Liver (tissue), 9 donors: ENCODE measurements around the gene TTC7B. TPM values are rescaled to one million over a fixed set of nuclear protein-coding genes. Genes with fewer than 3 reads are reported as not detected.

Experiments
- DNase-seq: peaks from one replicate; pipeline ENCODE4 v3.0.0-alpha.2; 2017; ENCODE audit warnings: low spot score
- H3K27ac ChIP-seq, 2 donors: one replicate each; pipeline ENCODE4 v1.7.0; 2013; ENCODE audit warnings: inconsistent platforms in 2 of 2, low read length in 2 of 2, control low read depth in 1 of 2, low read depth in 1 of 2, mild to moderate bottlenecking in 1 of 2
- H3K27me3 ChIP-seq, 4 donors: one replicate each; pipeline versions ENCODE4 v1.6.1 to v1.7.0; 2013; ENCODE audit warnings: low read length in 3 of 4, inconsistent platforms in 1 of 4, mild to moderate bottlenecking in 1 of 4, moderate library complexity in 1 of 4; ENCODE audit not compliant: control insufficient read depth in 4 of 4, insufficient read depth in 4 of 4
- H3K36me3 ChIP-seq, 4 donors: one replicate each; pipeline versions ENCODE4 v1.6.1 to v1.7.0; 2013; ENCODE audit warnings: low read length in 3 of 4, mild to moderate bottlenecking in 3 of 4, low read depth in 1 of 4, moderate library complexity in 1 of 4; ENCODE audit not compliant: control insufficient read depth in 4 of 4, insufficient read depth in 3 of 4
- H3K4me1 ChIP-seq, 4 donors: one replicate each; pipeline versions ENCODE4 v1.6.1 to v1.7.0; 2013; ENCODE audit warnings: low read length in 3 of 4, mild to moderate bottlenecking in 3 of 4, moderate library complexity in 1 of 4; ENCODE audit not compliant: control insufficient read depth in 4 of 4, insufficient read depth in 4 of 4
- H3K4me3 ChIP-seq, 3 donors: one replicate each; pipeline versions ENCODE4 v1.6.1 to v1.7.0; 2013; ENCODE audit warnings: low read length in 3 of 3, control low read depth in 1 of 3, low read depth in 1 of 3, mild to moderate bottlenecking in 1 of 3
- H3K9ac ChIP-seq, 2 donors: one replicate each; pipeline ENCODE4 v1.7.0; 2013; ENCODE audit warnings: low read length in 2 of 2, mild to moderate bottlenecking in 2 of 2, moderate library complexity in 2 of 2, control low read depth in 1 of 2, low read depth in 1 of 2
- H3K9me3 ChIP-seq, 4 donors: one replicate each; pipeline versions ENCODE4 v1.6.1 to v1.7.0; 2013; ENCODE audit warnings: low read length in 3 of 4; ENCODE audit not compliant: control insufficient read depth in 4 of 4
- EGR1 ChIP-seq, 2 donors: IDR thresholded peaks; 2 replicates each; pipeline ENCODE4 v1.6.1; 2016 to 2018; ENCODE audit warnings: antibody characterized with exemption in 2 of 2, low read depth in 2 of 2
- FOXA1 ChIP-seq: IDR thresholded peaks from 2 replicates; pipeline ENCODE4 v1.6.1; 2016; ENCODE audit warnings: antibody characterized with exemption
- FOXA2 ChIP-seq: IDR thresholded peaks from 2 replicates; pipeline ENCODE4 v1.6.1; 2016; ENCODE audit warnings: antibody characterized with exemption
- GABPA ChIP-seq, 2 donors: IDR thresholded peaks in 1 of 2; conservative IDR thresholded peaks in 1 of 2; 2 replicates each; pipeline ENCODE4 v1.6.1; 2016; ENCODE audit warnings: antibody characterized with exemption in 2 of 2, mild to moderate bottlenecking in 1 of 2, moderate library complexity in 1 of 2
- HNF4A ChIP-seq, 2 donors: conservative IDR thresholded peaks; 2 replicates each; pipeline ENCODE4 v1.6.1; 2016; ENCODE audit warnings: antibody characterized with exemption in 2 of 2, mild to moderate bottlenecking in 2 of 2
- NR2F2 ChIP-seq: IDR thresholded peaks from 2 replicates; pipeline ENCODE4 v1.6.1; 2016; ENCODE audit warnings: antibody characterized with exemption
- RAD21 ChIP-seq, 2 donors: IDR thresholded peaks; 2 replicates each; pipeline ENCODE4 v1.6.1; 2016; ENCODE audit warnings: antibody characterized with exemption in 2 of 2, mild to moderate bottlenecking in 2 of 2
- RXRA ChIP-seq, 2 donors: IDR thresholded peaks; 2 replicates each; pipeline ENCODE4 v1.6.1; 2017 to 2018; ENCODE audit warnings: antibody characterized with exemption in 2 of 2, mild to moderate bottlenecking in 1 of 2
- SP1 ChIP-seq: IDR thresholded peaks from 2 replicates; pipeline ENCODE4 v1.6.1; 2018; ENCODE audit warnings: antibody characterized with exemption, mild to moderate bottlenecking
- TAF1 ChIP-seq: conservative IDR thresholded peaks from 2 replicates; pipeline ENCODE4 v1.6.1; 2016; ENCODE audit warnings: antibody characterized with exemption, mild to moderate bottlenecking
- YY1 ChIP-seq: IDR thresholded peaks from 2 replicates; pipeline ENCODE4 v1.6.1; 2016; ENCODE audit warnings: antibody characterized with exemption, mild to moderate bottlenecking
- WGBS: extraction: QIAGEN DNeasy Blood & Tissue Kit; methylation state at CpG from one replicate; pipeline ENCODE4 v1.1.7; 2013; 5-methylcytosine and 5-hydroxymethylcytosine counted together
- polyA plus RNA-seq, 2 donors: library from polyadenylated mRNA; stranded (reverse) in 1 of 2; unstranded in 1 of 2; fragments of 200-250 nt in 1 of 2; fragments of >200 nt in 1 of 2; fragmentation: Nextera tagmentation in 1 of 2; extraction: Ambion mirVana in 1 of 2; gene quantifications; one replicate each; pipeline versions ENCODE4 v1.2.1 to v1.2.3, GENCODE V29; 2013 to 2015
- total RNA-seq, 2 donors: library from RNA; depleted of rRNA; stranded (reverse); fragments of >200 nt; gene quantifications; one replicate each; pipeline ENCODE4 v1.2.3, GENCODE V29; 2014
- TF ChIP-seq, protein P1 (sequence below): fragments of 150-350 bp; IDR thresholded peaks from 2 replicates; pipeline ENCODE4 v1.5.1; 2017; ENCODE audit warnings: improper control_type of control experiment, low read depth, low read length; ENCODE audit not compliant: missing input control
- TF ChIP-seq, protein P2 (sequence below): IDR thresholded peaks from 2 replicates; pipeline ENCODE4 v1.6.1; 2016; ENCODE audit warnings: antibody characterized with exemption
- TF ChIP-seq, protein P3 (sequence below): IDR thresholded peaks from 2 replicates; pipeline ENCODE4 v1.6.1; 2016; ENCODE audit warnings: antibody characterized with exemption, mild to moderate bottlenecking
- TF ChIP-seq, protein P4 (sequence below): IDR thresholded peaks from 2 replicates; pipeline ENCODE4 v1.6.1; 2016; ENCODE audit warnings: antibody characterized with exemption
- TF ChIP-seq, protein P5 (sequence below): IDR thresholded peaks from 2 replicates; pipeline ENCODE4 v1.6.1; 2016; ENCODE audit warnings: antibody characterized with exemption
- donor health status: healthy.
- donor health status: healthy.
- donor health status: healthy.
- donor health status: healthy.
- donor health status: healthy.

The TTC7B gene
- total and polyA plus RNA-seq, 4 donors, result 9.1 to 31.0 (median 12.5) TPM

DNA sequence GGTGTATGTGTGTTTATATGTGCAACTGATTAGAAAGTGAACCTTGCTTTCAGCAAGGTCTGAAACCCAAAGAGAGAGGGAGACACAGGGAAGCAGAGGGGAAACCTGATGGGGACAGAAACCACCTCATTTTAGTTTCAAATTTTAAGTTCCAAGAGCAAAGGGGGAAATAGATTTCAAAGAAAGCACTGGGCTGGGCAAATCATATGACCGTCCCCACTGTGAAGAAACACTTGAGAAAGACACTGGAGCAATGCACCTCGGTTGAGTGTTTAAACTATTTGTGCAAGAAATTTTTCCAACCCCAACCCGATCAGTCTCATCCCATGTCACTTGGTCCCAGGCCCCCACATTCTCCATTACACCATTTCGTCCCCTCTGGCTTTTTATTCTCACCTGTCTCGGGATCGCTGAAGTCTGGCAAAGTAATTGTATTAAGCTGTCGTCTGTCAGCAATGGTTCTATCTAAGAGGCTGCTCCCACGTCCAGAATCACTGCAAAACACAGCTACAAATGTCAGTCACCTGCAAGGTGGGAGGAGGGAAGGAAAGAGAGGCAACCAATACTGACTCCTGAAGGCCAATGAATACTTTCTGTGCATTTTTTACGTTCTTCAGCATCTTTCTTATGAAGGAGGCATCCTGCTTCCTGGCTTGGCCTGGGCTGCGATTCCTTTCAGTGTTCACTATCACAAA is 205.7 kb downstream of the TTC7B start (continued):
- TF ChIP-seq, protein P1, sequence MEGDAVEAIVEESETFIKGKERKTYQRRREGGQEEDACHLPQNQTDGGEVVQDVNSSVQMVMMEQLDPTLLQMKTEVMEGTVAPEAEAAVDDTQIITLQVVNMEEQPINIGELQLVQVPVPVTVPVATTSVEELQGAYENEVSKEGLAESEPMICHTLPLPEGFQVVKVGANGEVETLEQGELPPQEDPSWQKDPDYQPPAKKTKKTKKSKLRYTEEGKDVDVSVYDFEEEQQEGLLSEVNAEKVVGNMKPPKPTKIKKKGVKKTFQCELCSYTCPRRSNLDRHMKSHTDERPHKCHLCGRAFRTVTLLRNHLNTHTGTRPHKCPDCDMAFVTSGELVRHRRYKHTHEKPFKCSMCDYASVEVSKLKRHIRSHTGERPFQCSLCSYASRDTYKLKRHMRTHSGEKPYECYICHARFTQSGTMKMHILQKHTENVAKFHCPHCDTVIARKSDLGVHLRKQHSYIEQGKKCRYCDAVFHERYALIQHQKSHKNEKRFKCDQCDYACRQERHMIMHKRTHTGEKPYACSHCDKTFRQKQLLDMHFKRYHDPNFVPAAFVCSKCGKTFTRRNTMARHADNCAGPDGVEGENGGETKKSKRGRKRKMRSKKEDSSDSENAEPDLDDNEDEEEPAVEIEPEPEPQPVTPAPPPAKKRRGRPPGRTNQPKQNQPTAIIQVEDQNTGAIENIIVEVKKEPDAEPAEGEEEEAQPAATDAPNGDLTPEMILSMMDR, result no peak

DNA sequence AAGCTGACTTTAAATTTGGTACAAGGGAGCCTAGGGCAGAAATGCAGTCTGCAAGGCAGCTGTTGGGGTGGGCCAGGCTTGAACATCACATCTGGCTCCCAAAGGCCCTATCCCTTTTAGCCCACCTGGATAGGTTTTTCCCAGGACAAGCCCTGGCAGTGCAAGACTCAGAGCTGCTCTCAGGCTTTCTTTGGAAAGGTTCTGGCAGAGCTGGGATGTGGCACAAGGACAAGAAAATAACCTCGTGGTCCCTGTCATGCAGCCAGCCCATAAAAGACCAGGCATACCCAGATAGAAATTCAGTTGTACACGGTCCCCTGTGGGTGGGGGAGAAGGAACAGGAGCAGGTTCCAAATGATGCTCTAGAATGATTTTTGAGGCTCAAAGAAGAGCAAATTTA is 206.9 kb downstream of the TTC7B start:
- Histone ChIP-seq H3K9ac (no peak overlapping the region), H3K9me3 (no peaks in the 10 kb centered on the region), H3K4me3 (no peak overlapping the region), H3K27ac (no peak overlapping the region), H3K27me3 (no peaks in the 10 kb centered on the region), H3K36me3 (peaks cover 0 to 17% (median 6%) of the 10 kb centered on the region in 4 donors), H3K4me1 (no peaks in the 10 kb centered on the region)
- TF ChIP-seq, protein P2, sequence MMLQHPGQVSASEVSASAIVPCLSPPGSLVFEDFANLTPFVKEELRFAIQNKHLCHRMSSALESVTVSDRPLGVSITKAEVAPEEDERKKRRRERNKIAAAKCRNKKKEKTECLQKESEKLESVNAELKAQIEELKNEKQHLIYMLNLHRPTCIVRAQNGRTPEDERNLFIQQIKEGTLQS, result no peak
- TF ChIP-seq GABPA (IDR thresholded peaks at IDR 0.05 in 1 of 2, conservative IDR thresholded peaks at IDR 0.05 in 1 of 2) (no peak), RXRA (IDR thresholded peaks at IDR 0.05) (no peak)
- no peak for DNase-seq
- WGBS, result 80% methylated on average over 2 of the region's 2 CpGs

DNA sequence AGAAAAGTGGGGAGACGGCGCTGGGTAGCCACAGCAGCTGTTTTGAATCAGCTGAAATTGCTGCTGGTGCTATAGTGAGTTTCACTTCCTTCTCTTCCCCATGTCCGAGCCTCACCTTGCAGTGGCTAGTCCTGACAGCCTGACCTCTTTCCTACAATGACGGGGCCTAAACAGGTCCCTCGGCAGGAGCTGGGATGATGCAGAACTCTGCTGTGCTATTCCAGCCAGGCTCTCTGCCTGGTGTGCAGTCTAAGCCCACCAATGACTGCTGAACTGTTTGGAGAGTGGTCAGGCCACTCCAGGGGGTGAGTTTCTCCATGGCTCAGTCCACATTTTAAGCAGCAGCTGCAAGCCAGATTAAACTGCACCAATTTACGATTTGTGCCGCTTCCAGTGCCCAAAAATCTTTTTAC is 207.3 kb downstream of the TTC7B start:
- H3K27ac ChIP-seq, result no peak overlapping the region
- H3K9me3 ChIP-seq, result no peaks in the 10 kb centered on the region
- H3K36me3 ChIP-seq, result peaks cover 0 to 17% (median 6%) of the 10 kb centered on the region in 4 donors
- H3K4me3 ChIP-seq, result no peak overlapping the region
- TF ChIP-seq RAD21 (IDR thresholded peaks at IDR 0.05) (no peak), SP1 (no peak), NR2F2 (no peak), HNF4A (conservative IDR thresholded peaks at IDR 0.05) (no peak), TAF1 (no peak), FOXA1 (no peak), GABPA (IDR thresholded peaks at IDR 0.05 in 1 of 2, conservative IDR thresholded peaks at IDR 0.05 in 1 of 2) (no peak), EGR1 (IDR thresholded peaks at IDR 0.05; ENCODE audit: low read depth in 2 of 2) (no peak), YY1 (no peak), RXRA (IDR thresholded peaks at IDR 0.05) (no peak), FOXA2 (no peak)
- TF ChIP-seq, protein P3, sequence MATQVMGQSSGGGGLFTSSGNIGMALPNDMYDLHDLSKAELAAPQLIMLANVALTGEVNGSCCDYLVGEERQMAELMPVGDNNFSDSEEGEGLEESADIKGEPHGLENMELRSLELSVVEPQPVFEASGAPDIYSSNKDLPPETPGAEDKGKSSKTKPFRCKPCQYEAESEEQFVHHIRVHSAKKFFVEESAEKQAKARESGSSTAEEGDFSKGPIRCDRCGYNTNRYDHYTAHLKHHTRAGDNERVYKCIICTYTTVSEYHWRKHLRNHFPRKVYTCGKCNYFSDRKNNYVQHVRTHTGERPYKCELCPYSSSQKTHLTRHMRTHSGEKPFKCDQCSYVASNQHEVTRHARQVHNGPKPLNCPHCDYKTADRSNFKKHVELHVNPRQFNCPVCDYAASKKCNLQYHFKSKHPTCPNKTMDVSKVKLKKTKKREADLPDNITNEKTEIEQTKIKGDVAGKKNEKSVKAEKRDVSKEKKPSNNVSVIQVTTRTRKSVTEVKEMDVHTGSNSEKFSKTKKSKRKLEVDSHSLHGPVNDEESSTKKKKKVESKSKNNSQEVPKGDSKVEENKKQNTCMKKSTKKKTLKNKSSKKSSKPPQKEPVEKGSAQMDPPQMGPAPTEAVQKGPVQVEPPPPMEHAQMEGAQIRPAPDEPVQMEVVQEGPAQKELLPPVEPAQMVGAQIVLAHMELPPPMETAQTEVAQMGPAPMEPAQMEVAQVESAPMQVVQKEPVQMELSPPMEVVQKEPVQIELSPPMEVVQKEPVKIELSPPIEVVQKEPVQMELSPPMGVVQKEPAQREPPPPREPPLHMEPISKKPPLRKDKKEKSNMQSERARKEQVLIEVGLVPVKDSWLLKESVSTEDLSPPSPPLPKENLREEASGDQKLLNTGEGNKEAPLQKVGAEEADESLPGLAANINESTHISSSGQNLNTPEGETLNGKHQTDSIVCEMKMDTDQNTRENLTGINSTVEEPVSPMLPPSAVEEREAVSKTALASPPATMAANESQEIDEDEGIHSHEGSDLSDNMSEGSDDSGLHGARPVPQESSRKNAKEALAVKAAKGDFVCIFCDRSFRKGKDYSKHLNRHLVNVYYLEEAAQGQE, result no peak
- TF ChIP-seq, protein P1, result no peak
- TF ChIP-seq, protein P4, sequence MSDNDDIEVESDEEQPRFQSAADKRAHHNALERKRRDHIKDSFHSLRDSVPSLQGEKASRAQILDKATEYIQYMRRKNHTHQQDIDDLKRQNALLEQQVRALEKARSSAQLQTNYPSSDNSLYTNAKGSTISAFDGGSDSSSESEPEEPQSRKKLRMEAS, result no peak
- TF ChIP-seq, protein P5, sequence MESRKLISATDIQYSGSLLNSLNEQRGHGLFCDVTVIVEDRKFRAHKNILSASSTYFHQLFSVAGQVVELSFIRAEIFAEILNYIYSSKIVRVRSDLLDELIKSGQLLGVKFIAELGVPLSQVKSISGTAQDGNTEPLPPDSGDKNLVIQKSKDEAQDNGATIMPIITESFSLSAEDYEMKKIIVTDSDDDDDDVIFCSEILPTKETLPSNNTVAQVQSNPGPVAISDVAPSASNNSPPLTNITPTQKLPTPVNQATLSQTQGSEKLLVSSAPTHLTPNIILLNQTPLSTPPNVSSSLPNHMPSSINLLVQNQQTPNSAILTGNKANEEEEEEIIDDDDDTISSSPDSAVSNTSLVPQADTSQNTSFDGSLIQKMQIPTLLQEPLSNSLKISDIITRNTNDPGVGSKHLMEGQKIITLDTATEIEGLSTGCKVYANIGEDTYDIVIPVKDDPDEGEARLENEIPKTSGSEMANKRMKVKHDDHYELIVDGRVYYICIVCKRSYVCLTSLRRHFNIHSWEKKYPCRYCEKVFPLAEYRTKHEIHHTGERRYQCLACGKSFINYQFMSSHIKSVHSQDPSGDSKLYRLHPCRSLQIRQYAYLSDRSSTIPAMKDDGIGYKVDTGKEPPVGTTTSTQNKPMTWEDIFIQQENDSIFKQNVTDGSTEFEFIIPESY, result no peak
- no peak for DNase-seq
- H3K27me3 ChIP-seq, result no peaks in the 10 kb centered on the region
- H3K9ac ChIP-seq, result no peak overlapping the region
- H3K4me1 ChIP-seq, result no peaks in the 10 kb centered on the region
- WGBS, result 88% methylated on average over 7 of the region's 7 CpGs
